Naive thymus-derived CD8-positive, alpha-beta T cell (primary cell): Measurements from ENCODE around the gene GDI1. TPM values are rescaled to one million over a fixed set of nuclear protein-coding genes. Genes with fewer than 3 reads are reported as not detected.
A peak's percentile ranks its signal among the peaks of the same experiment; 100 is the strongest.

ENCODE experiments used
- ATAC-seq, 2 donors: fragments of 150-1000 bp; cut with Tn5 transposase in 1 of 2; sonication (Bioruptor Pico), chemical (Tn5 transposase) in 1 of 2; 1 replicate in 1 of 2; 2 replicates in 1 of 2; pipeline ENCODE4 v1.10.0; 2021; ENCODE audit warnings: mild to moderate bottlenecking in 2 of 2, moderate library complexity in 2 of 2
- POLR2A ChIA-PET: fragments of 350-600 bp; sonication (Branson Sonifier 250); formaldehyde crosslinking; loops from one replicate; lab custom pipeline; 2021; ENCODE audit warnings: antibody characterized with exemption; lab: Charles Lee
- DNase-seq, 10 donors: peaks; one replicate each; pipeline versions ENCODE4 v3.0.0 to v3.0.0-alpha.2; 2020 to 2022
- H3K27ac Mint-ChIP-seq, 10 donors: one replicate each; pipeline ENCODE4 v1.8.0; 2020 to 2022; ENCODE audit warnings: mild to moderate bottlenecking in 10 of 10, mixed read lengths in 10 of 10, moderate library complexity in 4 of 10, inconsistent platforms in 1 of 10
- H3K27me3 Mint-ChIP-seq, 5 donors: one replicate each; pipeline ENCODE4 v1.8.0; 2021 to 2022; ENCODE audit warnings: mixed read lengths in 5 of 5
- H3K36me3 Mint-ChIP-seq, 3 donors: one replicate each; pipeline ENCODE4 v1.8.0; 2020 to 2022; ENCODE audit warnings: mixed read lengths in 3 of 3, mild to moderate bottlenecking in 2 of 3, inconsistent platforms in 1 of 3
- H3K4me1 Mint-ChIP-seq, 4 donors: one replicate each; pipeline ENCODE4 v1.8.0; 2021 to 2022; ENCODE audit warnings: mixed read lengths in 4 of 4
- H3K4me3 Mint-ChIP-seq, 10 donors: one replicate each; pipeline ENCODE4 v1.8.0; 2020 to 2022; ENCODE audit warnings: mild to moderate bottlenecking in 10 of 10, mixed read lengths in 10 of 10, moderate library complexity in 6 of 10, inconsistent platforms in 1 of 10
- H3K9me3 Mint-ChIP-seq, 9 donors: one replicate each; pipeline ENCODE4 v1.8.0; 2020 to 2022; ENCODE audit warnings: mixed read lengths in 9 of 9, mild to moderate bottlenecking in 3 of 9, inconsistent platforms in 1 of 9, moderate library complexity in 1 of 9
- polyA plus RNA-seq, 3 donors: library from polyadenylated mRNA; unstranded; fragments of 300-500 nt; fragmentation: Illumina TruSeq; gene quantifications; one replicate each; pipeline ENCODE4 v1.2.3, GENCODE V29; 2021
- total RNA-seq, 8 experiments: library from RNA in 2 of 8; stranded (reverse) in 2 of 8; gene quantifications; one replicate each; pipeline ENCODE4 v1.2.3 and lab custom pipeline; 2021 to 2026

The GDI1 gene
- total and polyA plus RNA-seq, 5 experiments from 2014 or later = 18.3 to 185 (median 32.1) TPM

- H3K4me3 Mint-ChIP-seq = peak overlapping the region in 3 of 10 donors; percentile 39 to 78 (median 57)
- no peaks in the 10 kb centered on the region for H3K27me3 Mint-ChIP-seq
- peak overlapping the region in 6 of 10 donors; percentile 3 to 69 (median 54) for H3K27ac Mint-ChIP-seq
- ATAC-seq (no peak), DNase-seq (no peak)
- H3K9me3 Mint-ChIP-seq = no peaks in the 10 kb centered on the region
- POLR2A ChIA-PET = interaction anchor here (0.7 to 0.9 kb wide), 2 partner anchors 10 to 56 kb away, joined by 3 read pairs; no protein-coding TSS in a partner anchor
- peaks cover 0 to 17% (median 0%) of the 10 kb centered on the region in 3 donors for H3K36me3 Mint-ChIP-seq
- peaks cover 6 to 32% (median 27%) of the 10 kb centered on the region in 4 donors for H3K4me1 Mint-ChIP-seq
These were observed 6.0 kb upstream of the GDI1 start for GRCh38 chrX:154430916-154431315.

GRCh38 chrX:154431341-154431740 is 5.6 kb upstream of the GDI1 start:
- ATAC-seq (no peak), DNase-seq (no peak)
- H3K27ac Mint-ChIP-seq = peak overlapping the region in 2 of 10 donors; percentile 44 to 83
- POLR2A ChIA-PET = interaction anchor here (0.7 kb wide), 1 partner anchor 56 kb away, joined by 3 read pairs; no protein-coding TSS in a partner anchor
- H3K36me3 Mint-ChIP-seq = peaks cover 0 to 18% (median 0%) of the 10 kb centered on the region in 3 donors
- H3K9me3 Mint-ChIP-seq = no peaks in the 10 kb centered on the region
- peak overlapping the region in 2 of 10 donors; percentile 19 to 29 for H3K4me3 Mint-ChIP-seq
- H3K4me1 Mint-ChIP-seq = peaks cover 6 to 35% (median 31%) of the 10 kb centered on the region in 4 donors
- no peaks in the 10 kb centered on the region for H3K27me3 Mint-ChIP-seq

GRCh38 chrX:154432210-154432609 is 4.7 kb upstream of the GDI1 start:
- peaks cover 6 to 33% (median 31%) of the 10 kb centered on the region in 4 donors for H3K4me1 Mint-ChIP-seq
- no peak for DNase-seq
- POLR2A ChIA-PET = interaction anchor here (0.9 to 1.3 kb wide), 2 partner anchors 9 to 11 kb away, joined by 3 to 5 read pairs; no protein-coding TSS in a partner anchor
- H3K4me3 Mint-ChIP-seq = no peak overlapping the region
- peaks cover 0 to 18% (median 0%) of the 10 kb centered on the region in 3 donors for H3K36me3 Mint-ChIP-seq
- ATAC-seq = no peak
- no peaks in the 10 kb centered on the region for H3K27me3 Mint-ChIP-seq
- peak overlapping the region in 1 of 10 donors; percentile 41 for H3K27ac Mint-ChIP-seq
- no peaks in the 10 kb centered on the region for H3K9me3 Mint-ChIP-seq

- ATAC-seq = no peak
- peaks cover 0 to 18% (median 0%) of the 10 kb centered on the region in 3 donors for H3K36me3 Mint-ChIP-seq
- H3K4me1 Mint-ChIP-seq = peaks cover 9 to 31% (median 28%) of the 10 kb centered on the region in 4 donors
- H3K27me3 Mint-ChIP-seq = no peaks in the 10 kb centered on the region
- peak overlapping the region in 1 of 10 donors; percentile 77 for H3K27ac Mint-ChIP-seq
- no peaks in the 10 kb centered on the region for H3K9me3 Mint-ChIP-seq
- POLR2A ChIA-PET = interaction anchor here (2.9 kb wide), 1 partner anchor 52 kb away, joined by 8 read pairs; the partner anchor contains the start of gene UBL4A
- no peak for DNase-seq
- peak overlapping the region in 1 of 10 donors; percentile 20 for H3K4me3 Mint-ChIP-seq
These were observed 3.3 kb upstream of the GDI1 start for GRCh38 chrX:154433605-154434004.

GRCh38 chrX:154434394-154435168 is 2.4 kb upstream of the GDI1 start:
- no peak for ATAC-seq
- no peaks in the 10 kb centered on the region for H3K27me3 Mint-ChIP-seq
- POLR2A ChIA-PET = interaction anchor here (2.3 to 2.9 kb wide), 2 partner anchors 36 to 51 kb away, joined by 8 to 14 read pairs; partner anchors contain the start of genes RPL10 and UBL4A
- H3K4me3 Mint-ChIP-seq = no peak overlapping the region
- peaks cover 0 to 22% (median 0%) of the 10 kb centered on the region in 3 donors for H3K36me3 Mint-ChIP-seq
- H3K4me1 Mint-ChIP-seq = peaks cover 8 to 30% (median 29%) of the 10 kb centered on the region in 4 donors
- no peaks in the 10 kb centered on the region for H3K9me3 Mint-ChIP-seq
- H3K27ac Mint-ChIP-seq = peak overlapping the region in 1 of 10 donors; percentile 81
- DNase-seq = no peak

- H3K27ac Mint-ChIP-seq = peak overlapping the region in 5 of 10 donors; percentile 27 to 93 (median 56)
- ATAC-seq (no peak), DNase-seq (no peak)
- no peaks in the 10 kb centered on the region for H3K9me3 Mint-ChIP-seq
- no peaks in the 10 kb centered on the region for H3K27me3 Mint-ChIP-seq
- H3K4me1 Mint-ChIP-seq = peaks cover 8 to 26% (median 25%) of the 10 kb centered on the region in 4 donors
- peaks cover 0 to 24% (median 0%) of the 10 kb centered on the region in 3 donors for H3K36me3 Mint-ChIP-seq
- H3K4me3 Mint-ChIP-seq = peak overlapping the region in 3 of 10 donors; percentile 13 to 53 (median 39)
- POLR2A ChIA-PET = interaction anchor here (2.3 to 2.9 kb wide), 2 partner anchors 37 to 51 kb away, joined by 8 to 14 read pairs; partner anchors contain the start of genes RPL10 and UBL4A
These were observed 1.7 kb upstream of the GDI1 start for GRCh38 chrX:154435171-154435733.

GRCh38 chrX:154436374-154436982 is 476 bp upstream of the GDI1 start:
- peaks cover 0 to 18% (median 0%) of the 10 kb centered on the region in 3 donors for H3K36me3 Mint-ChIP-seq
- H3K4me1 Mint-ChIP-seq = peaks cover 3 to 28% (median 23%) of the 10 kb centered on the region in 4 donors

GRCh38 chrX:154437971-154438893 is 1.3 kb downstream of the GDI1 start:
- POLR2A ChIA-PET = interaction anchor here (0.8 to 2.9 kb wide), 6 partner anchors 9 to 61 kb away, joined by 3 to 8 read pairs (median 4); partner anchors contain the start of genes ATP6AP1, RPL10, TAFAZZIN and UBL4A
- H3K4me1 Mint-ChIP-seq = peaks cover 4 to 33% (median 28%) of the 10 kb centered on the region in 4 donors
- ATAC-seq (no peak), DNase-seq (no peak)
- no peaks in the 10 kb centered on the region for H3K27me3 Mint-ChIP-seq
- peaks cover 0 to 10% (median 0%) of the 10 kb centered on the region in 3 donors for H3K36me3 Mint-ChIP-seq
- H3K4me3 Mint-ChIP-seq = peak overlapping the region; percentile 68 to 91 (median 81)
- H3K9me3 Mint-ChIP-seq = no peaks in the 10 kb centered on the region
- H3K27ac Mint-ChIP-seq = peak overlapping the region in 9 of 10 donors; percentile 37 to 94 (median 81)

More at GRCh38 chrX:154436374-154436982, 476 bp upstream of the GDI1 start:
- ATAC-seq (peak; percentile 80 to 81), DNase-seq (peak in 8 of 10 donors; percentile 27 to 75 (median 52))
- POLR2A ChIA-PET = interaction anchor here (2.3 to 2.9 kb wide), 2 partner anchors 38 to 50 kb away, joined by 8 to 14 read pairs; partner anchors contain the start of genes RPL10 and UBL4A
- peak overlapping the region; percentile 75 to 88 (median 80) for H3K4me3 Mint-ChIP-seq
- peak overlapping the region; percentile 78 to 96 (median 90) for H3K27ac Mint-ChIP-seq
- no peaks in the 10 kb centered on the region for H3K27me3 Mint-ChIP-seq
- H3K9me3 Mint-ChIP-seq = no peaks in the 10 kb centered on the region

- DNase-seq = no peak
- Mint-ChIP-seq H3K27ac (peak overlapping the region in 2 of 10 donors; percentile 49 to 51), H3K9me3 (no peaks in the 10 kb centered on the region), H3K27me3 (no peaks in the 10 kb centered on the region), H3K4me1 (peaks cover 4 to 36% (median 30%) of the 10 kb centered on the region in 4 donors), H3K36me3 (peaks cover 0 to 8% (median 0%) of the 10 kb centered on the region in 3 donors), H3K4me3 (peak overlapping the region in 1 of 10 donors; percentile 14)
- no peak for ATAC-seq
- POLR2A ChIA-PET = interaction anchor here (0.6 to 2.9 kb wide), 4 partner anchors 12 to 83 kb away, joined by 3 to 8 read pairs (median 4); partner anchors contain the start of genes ATP6AP1 and UBL4A
These were observed 2.9 kb downstream of the GDI1 start for GRCh38 chrX:154439841-154440240.

GRCh38 chrX:154440623-154441357 is 3.8 kb downstream of the GDI1 start:
- H3K36me3 Mint-ChIP-seq = peaks cover 0 to 8% (median 0%) of the 10 kb centered on the region in 3 donors
- peak overlapping the region in 4 of 10 donors; percentile 43 to 53 (median 48) for H3K27ac Mint-ChIP-seq
- ATAC-seq (no peak), DNase-seq (no peak)
- peak overlapping the region in 1 of 10 donors; percentile 37 for H3K4me3 Mint-ChIP-seq
- H3K4me1 Mint-ChIP-seq = peaks cover 4 to 39% (median 30%) of the 10 kb centered on the region in 4 donors
- no peaks in the 10 kb centered on the region for H3K9me3 Mint-ChIP-seq
- POLR2A ChIA-PET = interaction anchor here (0.6 to 2.9 kb wide), 9 partner anchors 8 to 45 kb away, joined by 3 to 11 read pairs (median 5); partner anchors contain the start of genes ATP6AP1, PLXNA3 and UBL4A
- no peaks in the 10 kb centered on the region for H3K27me3 Mint-ChIP-seq
